ACC112 (cell line): Measurements from ENCODE around the gene CCDC181.
A peak's percentile ranks its signal among the peaks of the same experiment; 100 is the strongest.
"Not testable (repeated sequence)": the region's sequence is repeated elsewhere in the genome, so short reads cannot be mapped to it uniquely, and the experiment has no call there.

Source experiments
- H2AFZ ChIP-seq: fragments of 200-600 bp; sonication (generic); one replicate; pipeline ENCODE4 v1.6.0; 2017; ENCODE audit warnings: antibody characterized with exemption, low read length; ENCODE audit not compliant: unreplicated experiment
- H3K27ac ChIP-seq: fragments of 200-600 bp; sonication (generic); 2 replicates; pipeline ENCODE4 v1.5.1; 2014; ENCODE audit warnings: low read depth, mild to moderate bottlenecking, antibody characterized with exemption, low read length, moderate library complexity
- H3K27me3 ChIP-seq: fragments of 200-600 bp; sonication (generic); 2 replicates; pipeline ENCODE4 v1.6.1; 2014; ENCODE audit warnings: mild to moderate bottlenecking, antibody characterized with exemption, low read length, moderate library complexity, mixed read lengths; ENCODE audit not compliant: insufficient read depth
- H3K36me3 ChIP-seq: fragments of 200-600 bp; sonication (generic); 2 replicates; pipeline ENCODE4 v1.6.1; 2016; ENCODE audit warnings: mild to moderate bottlenecking, antibody characterized with exemption, low read length, moderate library complexity, mixed read lengths; ENCODE audit not compliant: insufficient read depth
- H3K4me1 ChIP-seq: fragments of 200-600 bp; sonication (generic); one replicate; pipeline ENCODE4 v1.6.1; 2016; ENCODE audit warnings: low read length, mixed read lengths; ENCODE audit not compliant: insufficient read depth, unreplicated experiment, control insufficient read depth
- H3K4me3 ChIP-seq: fragments of 200-600 bp; sonication (generic); 2 replicates; pipeline ENCODE4 v1.5.1; 2014; ENCODE audit warnings: mild to moderate bottlenecking, low read depth, low read length
- H3K79me2 ChIP-seq: fragments of 200-600 bp; sonication (generic); one replicate; pipeline ENCODE4 v1.6.0; 2016; ENCODE audit warnings: low read length; ENCODE audit not compliant: control insufficient read depth, unreplicated experiment, insufficient read depth

CCDC181 gene

DNA sequence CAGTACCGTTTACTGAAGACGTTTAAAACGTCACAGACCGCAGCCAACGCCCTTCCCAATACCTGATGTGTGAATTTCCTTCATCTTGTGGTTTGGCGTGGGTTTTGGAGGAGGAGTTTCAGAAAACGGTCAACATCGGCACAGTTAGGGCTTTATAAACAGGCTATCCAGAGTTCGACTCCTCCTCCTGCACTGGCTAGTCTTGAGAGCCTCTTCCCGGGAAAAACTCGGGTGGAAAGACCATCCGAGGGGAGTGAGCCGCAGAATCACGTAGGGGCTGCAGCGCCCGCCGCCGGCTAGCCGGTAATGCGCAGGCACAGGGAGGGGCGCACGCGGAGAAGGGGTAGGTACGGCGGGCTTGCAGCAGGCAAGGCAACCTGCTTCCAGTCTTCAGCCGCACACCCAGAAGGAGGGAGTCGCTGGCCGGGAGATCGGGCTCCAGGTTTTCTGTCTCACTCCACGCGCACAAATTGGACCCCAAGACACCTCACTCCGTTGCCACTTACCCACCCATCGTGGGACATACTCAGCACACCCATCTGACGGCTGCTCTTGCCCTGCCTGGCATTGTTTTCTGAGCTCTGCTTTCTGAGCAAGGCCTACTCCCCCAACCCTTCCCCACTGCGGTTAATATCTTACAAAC is 33.0 kb upstream of the CCDC181 start:
- Histone ChIP-seq H3K79me2 (no peaks in the 10 kb centered on the region), H3K27ac (no peak overlapping the region), H2AFZ (peak overlapping the region; percentile 53), H3K36me3 (peaks cover 1% of the 10 kb centered on the region), H3K4me3 (peak overlapping the region; percentile 45; the same call in 1 of the 2 replicates), H3K27me3 (no peaks in the 10 kb centered on the region), H3K4me1 (no peaks in the 10 kb centered on the region)

DNA sequence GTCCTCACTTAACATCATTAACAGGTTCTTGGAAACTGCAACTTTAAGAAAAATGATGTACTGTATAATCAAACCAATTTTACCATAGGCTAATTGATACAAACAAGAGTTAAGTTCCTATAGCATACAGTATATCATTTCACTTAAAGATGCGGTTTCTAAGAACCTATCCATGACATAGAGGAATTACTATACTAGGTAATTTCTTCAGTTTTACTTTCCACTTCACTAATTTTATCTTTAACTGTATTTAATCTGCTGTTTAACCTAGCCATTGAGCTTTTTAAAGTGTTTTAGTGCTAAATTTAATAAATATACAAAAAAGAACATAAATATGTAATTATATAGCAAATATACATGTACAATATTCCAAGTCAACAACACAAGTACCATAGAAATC is 30.2 kb upstream of the CCDC181 start:
- H3K27ac ChIP-seq: no peak overlapping the region
- H3K36me3 ChIP-seq: no peaks in the 10 kb centered on the region
- H3K27me3 ChIP-seq: no peaks in the 10 kb centered on the region
- H3K4me3 ChIP-seq: no peak overlapping the region
- no peaks in the 10 kb centered on the region for H3K79me2 ChIP-seq
- no peak overlapping the region for H2AFZ ChIP-seq
- no peaks in the 10 kb centered on the region for H3K4me1 ChIP-seq

DNA sequence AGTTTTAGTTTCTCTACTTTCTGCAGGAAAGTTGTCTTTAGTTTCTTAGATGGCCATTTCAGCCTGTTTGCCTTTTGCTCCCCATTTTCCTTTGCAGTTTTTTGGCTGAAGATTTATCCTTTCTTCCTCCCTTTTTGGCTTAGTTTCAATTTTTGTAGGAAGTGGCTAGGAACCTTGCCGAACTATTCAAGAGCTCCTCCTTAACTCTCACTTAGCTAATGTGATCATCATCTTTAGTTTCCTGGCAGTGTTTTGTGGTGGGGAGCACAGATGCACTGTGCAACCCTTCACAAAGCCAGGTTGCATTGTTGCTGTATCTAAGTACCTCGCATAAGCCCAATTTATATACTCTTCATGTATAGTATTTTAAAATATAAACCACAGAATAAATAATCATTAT is 28.8 kb upstream of the CCDC181 start:
- no peak overlapping the region for H3K4me3 ChIP-seq
- H3K36me3 ChIP-seq: no peaks in the 10 kb centered on the region
- H2AFZ ChIP-seq: no peak overlapping the region
- no peaks in the 10 kb centered on the region for H3K4me1 ChIP-seq
- no peaks in the 10 kb centered on the region for H3K27me3 ChIP-seq
- H3K27ac ChIP-seq: no peak overlapping the region
- no peaks in the 10 kb centered on the region for H3K79me2 ChIP-seq

DNA sequence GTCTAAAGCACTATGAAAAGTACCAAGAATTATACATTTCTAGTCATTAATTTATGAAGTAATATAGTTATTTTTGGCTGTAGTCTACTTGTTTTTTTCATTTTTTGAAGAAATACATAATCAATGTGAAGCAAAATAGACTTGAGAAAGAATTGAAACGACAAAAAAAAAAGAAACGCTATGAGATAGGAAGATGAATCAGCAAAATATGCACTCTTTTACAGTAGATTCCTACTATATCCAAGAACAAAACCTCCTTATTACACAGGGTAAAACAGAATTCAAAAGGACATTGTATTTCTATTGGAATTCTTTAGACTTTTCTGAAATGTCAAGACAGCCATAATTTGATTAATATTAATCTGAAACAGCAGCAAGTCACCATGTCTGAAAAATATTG is 25.6 kb upstream of the CCDC181 start:
- no peak overlapping the region for H2AFZ ChIP-seq
- H3K4me1 ChIP-seq: no peaks in the 10 kb centered on the region
- H3K27me3 ChIP-seq: no peaks in the 10 kb centered on the region
- no peaks in the 10 kb centered on the region for H3K79me2 ChIP-seq
- H3K4me3 ChIP-seq: no peak overlapping the region
- no peak overlapping the region for H3K27ac ChIP-seq
- H3K36me3 ChIP-seq: no peaks in the 10 kb centered on the region

DNA sequence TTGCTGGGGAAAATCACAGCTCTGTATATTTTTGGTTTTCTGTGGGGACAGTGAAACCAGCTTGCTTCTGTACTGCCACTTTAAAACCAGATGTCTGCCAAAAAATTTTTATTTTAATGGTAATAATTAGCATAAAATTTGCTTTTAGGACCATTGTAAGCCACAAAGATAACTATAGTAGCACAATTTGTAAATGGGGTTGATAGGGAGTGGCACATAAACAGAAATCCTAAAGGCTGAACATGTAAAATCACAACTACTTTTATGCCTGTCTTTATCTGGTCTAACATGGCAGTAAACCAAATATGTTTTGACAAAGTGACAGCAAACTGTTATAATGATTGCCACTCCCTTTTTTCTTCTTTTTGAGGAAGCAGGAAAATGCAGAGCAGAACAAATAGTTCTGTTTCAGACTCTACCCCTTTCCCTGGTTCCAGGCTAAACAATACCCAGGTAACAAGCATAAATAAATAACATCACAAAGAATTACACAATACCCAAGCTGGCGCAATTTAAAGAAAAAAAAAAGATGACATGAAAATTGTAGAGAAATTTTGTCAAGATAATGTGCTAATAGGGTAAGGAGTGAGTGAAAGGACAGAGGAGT is 24.0 kb upstream of the CCDC181 start:
- no peak overlapping the region for H3K27ac ChIP-seq
- no peaks in the 10 kb centered on the region for H3K79me2 ChIP-seq
- H3K36me3 ChIP-seq: no peaks in the 10 kb centered on the region
- no peak overlapping the region for H2AFZ ChIP-seq
- H3K4me1 ChIP-seq: no peaks in the 10 kb centered on the region
- no peak overlapping the region for H3K4me3 ChIP-seq
- no peaks in the 10 kb centered on the region for H3K27me3 ChIP-seq

DNA sequence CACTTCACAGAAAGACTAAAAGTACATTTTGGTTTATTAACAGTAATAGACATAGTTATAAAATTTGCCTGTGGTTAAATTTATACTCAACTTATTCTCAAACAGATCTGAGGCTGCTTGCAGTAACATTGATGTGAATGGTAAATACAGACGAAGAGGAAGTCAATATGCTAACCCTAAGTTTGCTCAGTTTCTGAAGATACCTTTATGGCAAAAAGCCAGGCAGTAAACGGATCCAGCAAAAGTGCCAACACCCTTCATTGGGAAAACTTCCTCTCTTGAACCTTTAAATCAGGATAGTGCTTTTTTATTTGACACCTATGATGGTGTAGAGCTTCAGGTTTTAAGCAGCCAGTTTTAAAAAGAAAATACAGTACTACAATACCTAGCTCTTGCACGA is 16.6 kb upstream of the CCDC181 start:
- Histone ChIP-seq H3K27me3 (peaks cover 37% of the 10 kb centered on the region), H3K36me3 (no peaks in the 10 kb centered on the region), H3K79me2 (no peaks in the 10 kb centered on the region), H3K4me3 (no peak overlapping the region), H3K4me1 (no peaks in the 10 kb centered on the region), H2AFZ (no peak overlapping the region), H3K27ac (no peak overlapping the region)

DNA sequence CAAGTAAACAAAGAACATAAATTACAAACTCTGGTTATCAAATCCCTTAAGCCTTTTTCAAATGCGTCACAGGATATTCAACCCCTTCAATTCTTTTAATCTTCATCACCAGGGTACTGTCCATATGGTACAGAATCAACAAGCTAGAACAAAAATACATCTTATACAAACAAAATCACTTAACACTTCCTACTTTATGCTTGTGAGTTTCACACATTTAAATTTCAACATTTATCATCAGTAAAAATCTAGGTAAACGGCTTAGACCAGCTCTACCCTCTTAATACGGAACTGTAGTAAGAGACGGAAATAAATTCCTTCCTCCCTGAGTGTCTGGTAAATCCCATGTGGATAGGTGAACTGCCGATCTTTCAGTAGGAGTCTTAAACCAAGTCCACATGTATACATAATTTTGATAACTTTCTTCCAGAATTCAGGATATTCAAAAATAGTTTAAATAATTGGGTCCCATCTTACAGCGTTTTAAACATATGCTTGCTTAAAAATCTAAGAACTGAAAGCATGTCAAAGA is 1.0 kb downstream of the CCDC181 start:
- peaks cover 49% of the 10 kb centered on the region for H3K27me3 ChIP-seq
- no peak overlapping the region for H3K27ac ChIP-seq
- no peaks in the 10 kb centered on the region for H3K36me3 ChIP-seq
- peak overlapping the region; percentile 42 for H2AFZ ChIP-seq
- H3K4me1 ChIP-seq: peaks cover 11% of the 10 kb centered on the region
- no peaks in the 10 kb centered on the region for H3K79me2 ChIP-seq
- peak overlapping the region; percentile 80 for H3K4me3 ChIP-seq

DNA sequence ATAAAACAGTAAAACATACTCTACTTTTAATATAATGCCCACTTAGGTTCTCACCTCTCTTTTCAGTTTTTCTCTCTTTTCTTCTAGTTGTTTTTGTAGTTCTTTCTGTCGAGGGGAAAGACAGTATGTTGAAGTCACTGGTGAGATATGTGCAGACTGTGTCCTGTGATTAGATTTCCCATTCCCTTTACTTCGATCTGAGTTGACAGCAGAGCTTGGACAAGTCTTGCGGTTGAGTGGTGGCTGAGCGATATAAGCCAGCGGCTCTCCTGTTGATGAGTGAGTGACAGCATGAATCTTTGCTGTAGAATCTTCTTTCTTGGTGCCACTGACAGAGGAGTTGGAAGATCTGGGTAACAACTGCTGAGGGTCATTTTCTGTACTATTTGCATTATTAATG is 6.0 kb downstream of the CCDC181 start:
- Histone ChIP-seq H3K27me3 (peaks cover 24% of the 10 kb centered on the region), H3K27ac (no peak overlapping the region), H3K4me3 (no peak overlapping the region), H3K79me2 (no peaks in the 10 kb centered on the region), H3K4me1 (peaks cover 2% of the 10 kb centered on the region), H3K36me3 (no peaks in the 10 kb centered on the region), H2AFZ (no peak overlapping the region)

DNA sequence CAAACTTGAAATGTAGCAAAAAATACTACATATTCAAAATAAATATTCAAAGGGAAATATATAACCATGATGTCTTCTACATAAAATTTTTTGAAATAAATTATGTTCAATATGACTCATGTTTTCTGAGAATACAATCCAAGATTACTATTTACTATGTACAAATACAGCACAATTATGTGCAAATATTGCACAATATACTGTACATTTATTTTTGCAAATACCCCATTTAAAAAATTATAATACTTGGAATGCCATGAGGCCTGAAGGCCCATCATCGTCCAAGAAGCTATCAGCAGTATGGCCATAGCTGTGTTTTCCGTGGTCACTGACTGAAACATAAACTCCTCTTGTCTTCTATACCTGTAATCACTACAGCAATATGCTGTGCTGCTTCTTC is 12.3 kb downstream of the CCDC181 start:
- no peak overlapping the region for H2AFZ ChIP-seq
- no peaks in the 10 kb centered on the region for H3K36me3 ChIP-seq
- no peak overlapping the region for H3K27ac ChIP-seq
- no peak overlapping the region for H3K4me3 ChIP-seq
- H3K4me1 ChIP-seq: no peaks in the 10 kb centered on the region
- no peaks in the 10 kb centered on the region for H3K79me2 ChIP-seq
- H3K27me3 ChIP-seq: no peaks in the 10 kb centered on the region

DNA sequence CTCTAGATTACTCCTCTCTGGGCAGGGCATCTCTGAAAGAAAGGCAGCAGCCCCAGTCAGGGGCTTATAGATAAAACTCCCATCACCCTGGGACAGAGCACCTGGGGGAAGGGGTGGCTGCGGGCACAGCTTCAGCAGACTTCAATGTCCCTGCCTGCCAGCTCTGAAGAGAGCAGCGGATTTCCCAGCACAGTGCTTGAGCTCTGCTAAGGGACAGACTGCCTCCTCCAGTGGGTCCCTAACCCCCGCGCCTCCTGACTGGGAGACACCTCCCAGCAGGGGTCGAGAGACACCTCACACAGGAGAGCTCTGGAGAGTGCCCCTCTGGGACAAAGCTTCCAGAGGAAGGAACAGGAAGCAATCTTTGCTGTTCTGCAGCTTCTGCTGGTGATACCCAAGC is 18.9 kb downstream of the CCDC181 start:
- not testable (repeated sequence) for H3K4me3 ChIP-seq, H3K36me3 ChIP-seq, H3K4me1 ChIP-seq, H2AFZ ChIP-seq, H3K79me2 ChIP-seq, H3K27ac ChIP-seq, H3K27me3 ChIP-seq

DNA sequence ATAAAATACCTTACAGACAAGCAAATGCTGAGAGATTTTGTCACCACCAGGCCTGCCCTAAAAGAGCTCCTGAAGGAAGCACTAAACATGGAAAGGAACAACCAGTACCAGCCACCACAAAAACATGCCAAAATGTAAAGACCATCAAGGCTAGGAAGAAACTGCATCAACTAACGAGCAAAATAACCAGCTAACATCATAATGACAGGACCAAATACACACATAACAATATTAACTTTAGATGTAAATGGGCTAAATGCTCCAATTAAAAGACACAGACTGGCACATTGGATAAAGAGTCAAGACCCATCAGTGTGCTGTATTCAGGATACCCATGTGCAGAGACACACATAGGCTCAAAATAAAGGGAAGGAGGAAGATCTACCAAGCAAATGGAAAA is 24.7 kb downstream of the CCDC181 start:
- H3K4me1 ChIP-seq, H3K36me3 ChIP-seq, H2AFZ ChIP-seq: not testable (repeated sequence)

More for the DNA sequence above, 24.7 kb downstream of the CCDC181 start:
- not testable (repeated sequence) for H3K79me2 ChIP-seq, H3K4me3 ChIP-seq, H3K27me3 ChIP-seq, H3K27ac ChIP-seq
